ENCODE results near the gene CAMK2D. TPM values are rescaled to one million over a fixed set of nuclear protein-coding genes. Genes with fewer than 3 reads are reported as not detected.

Gene CAMK2D
- total RNA-seq, 6 experiments from 2014 or later = 83.7 to 102 (median 94.1) TPM

GRCh38 chr4:113447061-113447460 is 314.5 kb downstream of the CAMK2D start:
- Mint-ChIP-seq H3K4me1 (ENCODE audit: low read depth) (peaks cover 11% of the 10 kb centered on the region; the same call in 1 of the 2 replicates), H3K4me3 (no peak overlapping the region), H3K27me3 (ENCODE audit: insufficient read depth) (peaks cover 4% of the 10 kb centered on the region; the same call in 1 of the 2 replicates), H3K27ac (peak overlapping the region; percentile 39), H3K36me3 (ENCODE audit: low read depth) (peaks cover 7% of the 10 kb centered on the region), H3K9me3 (no peaks in the 10 kb centered on the region)
- no peak for DNase-seq
- TF ChIP-seq CTCF (IDR thresholded peaks at IDR 0.05) = no peak

- Mint-ChIP-seq H3K27me3 (ENCODE audit: insufficient read depth) (peaks cover 4% of the 10 kb centered on the region; the same call in 1 of the 2 replicates), H3K4me3 (peak overlapping the region; percentile 83), H3K27ac (peak overlapping the region; percentile 93), H3K9me3 (no peaks in the 10 kb centered on the region), H3K4me1 (ENCODE audit: low read depth) (0 out of 2 replicates have a peak, but pooled peaks cover 4% of the 10 kb centered on the region), H3K36me3 (ENCODE audit: low read depth) (no peaks in the 10 kb centered on the region)
- no peak for TF ChIP-seq CTCF (IDR thresholded peaks at IDR 0.05)
- peak; percentile 73 for DNase-seq
These were observed 315.5 kb downstream of the CAMK2D start for GRCh38 chr4:113446019-113446418.

- peak; percentile 90 for DNase-seq
- no peak for TF ChIP-seq CTCF (IDR thresholded peaks at IDR 0.05)
- no peaks in the 10 kb centered on the region for H3K9me3 Mint-ChIP-seq
- H3K27ac Mint-ChIP-seq = peak overlapping the region; percentile 93
- peak overlapping the region; percentile 83 for H3K4me3 Mint-ChIP-seq
- no peaks in the 10 kb centered on the region for H3K36me3 Mint-ChIP-seq (ENCODE audit: low read depth)
- 0 out of 2 replicates have a peak, but pooled peaks cover 4% of the 10 kb centered on the region for H3K4me1 Mint-ChIP-seq (ENCODE audit: low read depth)
- peaks cover 4% of the 10 kb centered on the region; the same call in 1 of the 2 replicates for H3K27me3 Mint-ChIP-seq (ENCODE audit: insufficient read depth)
These were observed 316.3 kb downstream of the CAMK2D start for GRCh38 chr4:113445286-113445685.

GRCh38 chr4:113444386-113444785 is 317.2 kb downstream of the CAMK2D start:
- TF ChIP-seq CTCF (IDR thresholded peaks at IDR 0.05) = no peak
- peak; percentile 65 for DNase-seq
- peaks cover 4% of the 10 kb centered on the region; the same call in 1 of the 2 replicates for H3K27me3 Mint-ChIP-seq (ENCODE audit: insufficient read depth)
- H3K9me3 Mint-ChIP-seq = no peaks in the 10 kb centered on the region
- H3K4me1 Mint-ChIP-seq (ENCODE audit: low read depth) = 0 out of 2 replicates have a peak, but pooled peaks cover 4% of the 10 kb centered on the region
- H3K4me3 Mint-ChIP-seq = no peak overlapping the region; the same call in 1 of the 2 replicates
- peak overlapping the region; percentile 8 for H3K27ac Mint-ChIP-seq
- H3K36me3 Mint-ChIP-seq (ENCODE audit: low read depth) = no peaks in the 10 kb centered on the region

GRCh38 chr4:113442826-113443225 is 318.7 kb downstream of the CAMK2D start:
- Mint-ChIP-seq H3K27ac (no peak overlapping the region), H3K9me3 (no peaks in the 10 kb centered on the region), H3K27me3 (ENCODE audit: insufficient read depth) (peaks cover 4% of the 10 kb centered on the region; the same call in 1 of the 2 replicates), H3K36me3 (ENCODE audit: low read depth) (no peaks in the 10 kb centered on the region; the same call in 1 of the 2 replicates), H3K4me3 (no peak overlapping the region), H3K4me1 (ENCODE audit: low read depth) (0 out of 2 replicates have a peak, but pooled peaks cover 4% of the 10 kb centered on the region)
- TF ChIP-seq CTCF (IDR thresholded peaks at IDR 0.05) = no peak
- DNase-seq = no peak
